HFF-Myc (cell line): Measurements from ENCODE around the gene SLC26A9.

Experiments
- DNase-seq: peaks from one replicate; pipeline ENCODE4 v3.0.0-alpha.2; 2011; ENCODE audit warnings: low read depth; ENCODE audit errors: extremely low read depth
- H3K4me3 ChIP-seq: replicated peaks from 2 replicates; pipeline ENCODE4 v1.5.1; 2011; ENCODE audit warnings: low read depth, mild to moderate bottlenecking, control low read depth, low read length
- CTCF ChIP-seq: IDR thresholded peaks from 2 replicates; pipeline ENCODE4 v1.5.1; 2012; ENCODE audit warnings: mild to moderate bottlenecking, low read depth, low read length, control low read depth; ENCODE audit errors: missing control alignments

The SLC26A9 gene

GRCh38 chr1:205967554-205968335 lies 24.5 kb upstream of the SLC26A9 start:
- H3K4me3 ChIP-seq: no peak overlapping the region
- TF ChIP-seq CTCF: no peak
- no peak for DNase-seq

DNA sequence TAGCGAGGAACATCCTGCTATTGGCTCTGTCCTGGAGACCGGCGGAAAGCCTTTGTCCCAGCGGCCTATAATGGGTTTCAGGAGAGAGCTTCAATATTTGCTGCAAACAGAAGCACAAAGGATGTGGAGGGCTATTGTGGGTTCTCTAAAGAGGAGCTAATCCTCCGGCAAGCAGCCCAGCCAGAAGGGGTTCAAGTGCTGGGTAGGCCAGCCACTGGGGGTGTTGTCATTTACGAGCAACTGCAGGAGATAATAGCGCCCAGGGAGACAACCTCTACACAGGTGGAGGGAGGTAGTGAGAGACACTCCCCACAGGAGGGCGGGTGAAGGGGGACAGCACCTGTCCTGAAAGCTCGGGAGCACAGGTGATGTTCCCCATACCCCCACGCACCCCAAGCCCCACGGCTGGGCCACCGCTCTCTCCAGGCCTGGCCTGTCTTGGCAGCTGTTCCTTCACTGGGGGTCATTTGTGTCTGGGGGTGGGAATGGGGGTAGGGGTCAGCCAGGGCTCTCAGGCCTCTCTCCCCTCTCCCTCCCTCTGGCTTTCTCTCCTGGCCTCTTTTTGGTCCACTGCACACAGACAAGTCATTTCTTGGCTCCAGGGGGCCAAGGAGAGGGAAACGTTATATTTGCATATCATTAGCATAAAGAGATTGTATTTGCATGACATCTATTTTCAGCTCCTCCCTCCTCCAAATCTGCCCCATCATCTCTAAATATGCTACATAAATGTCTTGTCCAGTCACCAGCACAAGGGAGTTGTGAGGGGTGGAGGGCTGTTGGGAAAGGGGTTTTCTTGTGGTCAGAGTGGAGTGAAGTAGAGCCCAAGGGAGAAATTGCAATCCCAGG lies 22.0 kb upstream of the SLC26A9 start:
- H3K4me3 ChIP-seq: no peak overlapping the region
- no peak for TF ChIP-seq CTCF
- no peak for DNase-seq

DNA sequence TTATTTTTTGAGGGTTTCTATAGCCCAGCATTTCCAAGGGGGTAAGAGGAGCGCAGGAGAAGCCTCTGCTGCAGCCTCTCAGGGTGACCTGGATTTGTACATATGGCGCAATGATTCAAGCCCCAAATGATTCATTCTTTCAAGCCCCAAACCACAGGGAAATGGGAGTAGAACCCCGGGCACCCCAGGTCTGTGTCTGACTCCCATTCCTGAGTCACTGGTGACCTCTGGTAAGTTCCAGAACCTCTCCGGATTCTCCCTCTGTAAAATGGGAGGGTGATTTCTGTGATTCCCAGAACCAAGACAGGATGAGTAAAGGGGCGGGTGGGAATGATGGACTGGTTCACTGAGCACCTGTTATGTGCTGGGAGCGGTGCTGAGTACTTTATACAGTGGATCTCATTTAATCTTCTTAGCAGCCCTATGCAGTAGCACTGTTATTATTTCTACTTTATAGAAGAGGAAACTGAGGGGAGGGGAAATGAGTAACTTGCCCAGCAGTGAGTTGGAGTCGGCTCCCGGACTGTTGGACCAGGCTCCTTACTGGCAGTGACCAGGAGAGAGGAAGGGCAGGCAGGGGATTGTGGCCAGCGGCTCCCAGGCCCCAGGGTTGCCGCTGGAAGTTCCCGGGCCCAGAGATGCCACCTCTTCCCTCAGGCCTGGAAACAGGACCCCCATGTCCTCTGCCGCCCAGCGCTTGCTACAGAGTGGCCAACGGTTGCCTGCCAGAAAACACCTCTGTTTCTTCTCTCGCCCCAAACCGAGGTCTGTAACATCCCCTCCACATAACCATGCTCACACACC lies 20.3 kb upstream of the SLC26A9 start:
- TF ChIP-seq CTCF: no peak
- no peak overlapping the region for H3K4me3 ChIP-seq
- no peak for DNase-seq

DNA sequence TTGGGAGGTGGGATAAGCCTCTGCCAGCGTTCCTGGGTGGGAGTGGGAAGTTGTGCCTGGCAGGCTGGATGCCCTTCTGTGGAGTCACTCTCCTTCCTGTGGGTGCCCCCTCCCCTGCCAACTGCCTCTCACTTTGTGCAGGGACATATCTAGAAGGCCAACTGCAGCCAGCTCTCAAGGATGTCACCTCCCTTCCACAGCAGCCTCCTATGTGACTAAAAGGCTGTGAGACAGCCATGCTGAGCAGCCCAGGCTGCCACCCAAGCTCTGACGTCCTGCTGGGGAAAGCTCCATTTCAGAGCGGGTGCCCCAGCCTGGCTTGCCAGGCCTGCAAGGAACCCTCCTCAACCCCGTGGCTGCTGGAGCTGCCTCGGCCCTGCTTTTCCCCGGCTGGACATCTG lies 19.6 kb upstream of the SLC26A9 start:
- H3K4me3 ChIP-seq: no peak overlapping the region
- TF ChIP-seq CTCF: no peak
- DNase-seq: no peak

DNA sequence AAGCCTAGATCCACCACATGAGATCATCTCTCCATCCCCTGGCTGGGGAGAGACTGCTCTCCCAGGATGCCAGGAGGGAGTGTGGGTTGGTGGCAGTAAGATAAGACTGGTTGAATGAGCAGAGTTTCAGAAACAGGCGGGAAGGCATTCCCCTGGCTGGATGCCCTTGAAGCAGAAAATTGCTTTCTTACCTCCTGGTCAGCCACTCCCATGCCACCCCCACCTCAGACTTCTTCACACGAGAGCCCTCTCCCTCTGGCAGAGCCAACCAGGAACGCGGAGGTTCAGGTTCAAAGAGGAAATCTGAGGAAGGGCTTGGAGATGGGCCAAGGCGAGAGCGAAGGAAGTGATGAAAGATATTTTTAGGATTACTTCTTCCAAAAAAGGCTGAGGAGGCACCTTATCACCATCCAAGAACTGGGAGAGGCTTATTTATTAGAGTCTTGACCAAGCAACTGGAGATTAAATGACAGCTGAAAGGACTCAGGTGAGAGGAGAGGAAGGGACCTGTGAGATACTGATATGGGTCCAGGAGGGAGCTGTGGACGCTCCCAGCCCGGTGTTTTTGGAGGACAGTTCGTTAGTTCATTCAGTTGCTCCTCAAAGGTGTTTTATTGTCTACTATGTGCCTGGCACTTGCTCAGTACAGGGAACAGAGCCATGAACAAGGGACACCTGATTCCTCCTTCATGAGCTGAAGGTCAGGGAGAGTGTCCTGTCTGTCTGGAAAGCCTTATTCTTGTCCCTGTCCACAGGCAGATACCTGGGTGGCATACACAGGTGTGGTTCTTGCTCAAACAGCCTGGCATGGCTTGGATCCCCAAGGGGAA lies 18.9 kb upstream of the SLC26A9 start:
- no peak for DNase-seq
- TF ChIP-seq CTCF: no peak
- no peak overlapping the region for H3K4me3 ChIP-seq

GRCh38 chr1:205961405-205961804 lies 18.1 kb upstream of the SLC26A9 start:
- no peak for TF ChIP-seq CTCF
- DNase-seq: no peak
- no peak overlapping the region for H3K4me3 ChIP-seq
